Regular cardiac myocyte (primary cell): ENCODE measurements around the gene GPHA2. TPM values are rescaled to one million over a fixed set of nuclear protein-coding genes. Genes with fewer than 3 reads are reported as not detected.

ENCODE experiments used
- total RNA-seq: library from RNA; depleted of rRNA; stranded (reverse); fragments of >200 nt; gene quantifications from 2 replicates; pipeline ENCODE4 v1.2.3, GENCODE V29; 2014

GPHA2 gene, protein sequence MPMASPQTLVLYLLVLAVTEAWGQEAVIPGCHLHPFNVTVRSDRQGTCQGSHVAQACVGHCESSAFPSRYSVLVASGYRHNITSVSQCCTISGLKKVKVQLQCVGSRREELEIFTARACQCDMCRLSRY
- total RNA-seq = not detected in 2 replicates

DNA sequence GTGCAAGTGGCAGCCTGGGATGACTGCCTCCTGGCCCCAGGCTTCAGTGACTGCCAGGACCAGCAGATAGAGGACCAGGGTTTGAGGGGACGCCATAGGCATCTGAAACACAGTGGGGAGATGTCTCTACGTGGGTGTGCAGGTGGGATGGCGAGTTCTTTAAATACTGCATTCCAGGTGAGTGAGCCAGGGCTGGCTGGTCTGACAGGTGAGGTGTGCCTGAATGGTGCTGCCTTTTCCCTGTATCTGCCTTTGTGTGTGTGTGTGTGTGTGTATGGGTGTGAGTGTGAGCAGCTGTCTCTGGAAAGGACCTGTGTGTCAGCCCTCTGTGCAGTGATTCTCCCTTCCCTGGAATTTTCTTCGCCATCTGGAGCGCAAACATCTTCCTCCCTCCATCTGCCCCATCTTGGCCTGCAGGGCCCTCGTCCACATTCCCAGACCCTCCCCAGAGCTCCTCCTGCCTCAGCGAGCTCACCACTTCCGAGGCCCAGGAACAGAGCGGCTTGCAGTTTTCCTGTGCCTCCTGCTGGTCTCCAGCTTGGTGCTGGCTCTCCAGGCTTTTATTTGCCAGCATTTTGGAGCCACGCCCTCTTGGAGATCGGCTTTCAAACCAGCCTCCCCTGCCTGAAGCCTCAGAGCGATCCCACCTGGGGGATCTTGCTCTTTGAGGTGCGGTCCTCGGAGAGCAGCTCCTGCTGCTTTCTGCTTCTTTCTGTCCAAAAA lies at the start of gene GPHA2:
GPHA2 (minus strand) TSS at position 535 of the 723 bp plus-strand sequence; CDS start at position 102, 433 bp downstream.

DNA sequence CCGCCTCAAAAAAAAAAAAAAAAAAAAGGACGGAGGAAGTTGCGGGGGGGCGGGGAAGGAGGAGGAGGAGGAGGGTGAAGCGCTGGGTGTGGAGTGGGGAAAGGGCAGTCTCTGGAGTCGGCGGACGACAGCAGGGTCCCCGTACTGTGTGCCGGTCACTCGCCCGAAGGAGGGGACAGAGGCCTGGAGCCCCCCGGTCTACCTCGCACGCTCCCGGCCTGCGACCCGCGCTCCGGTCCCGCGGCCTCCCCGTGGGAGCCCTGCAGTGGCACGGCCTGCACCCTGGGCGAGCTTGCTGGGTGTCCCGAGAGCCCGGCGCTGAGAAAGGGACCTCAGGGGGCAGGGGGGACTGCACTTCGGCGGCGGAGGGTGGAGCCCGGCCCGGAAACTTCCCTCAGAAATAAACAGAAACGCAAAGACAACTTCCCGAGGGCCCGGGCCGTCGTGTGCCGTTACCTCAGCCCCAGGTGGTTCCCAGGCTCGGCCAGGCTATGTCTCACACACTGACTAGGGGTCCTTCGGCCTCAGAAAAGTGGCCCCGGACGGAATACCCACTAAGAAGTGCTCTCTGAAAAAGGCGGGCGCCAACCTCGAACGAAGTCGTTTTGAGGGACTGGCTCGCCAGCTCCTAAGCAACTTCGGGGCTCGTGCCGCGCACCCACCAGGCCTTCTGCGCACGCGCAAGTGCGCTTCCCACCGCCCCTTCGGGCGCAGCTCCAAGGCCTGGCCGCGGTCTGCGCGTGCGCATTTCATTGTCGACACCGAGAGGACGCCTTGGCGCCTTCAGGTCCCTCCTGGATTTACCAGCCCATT lies 35.9 kb upstream of the GPHA2 start, which contains the start of gene MAJIN:
MAJIN (minus strand) TSS at position 688 of the 813 bp plus-strand sequence. CDS start 12,703 bp downstream, outside the sequence.

GRCh38 chr11:64923944-64924909 lies 11.5 kb downstream of the GPHA2 start, which contains the start of gene PPP2R5B:
TSS of gene PPP2R5B (plus strand) at chr11:64924689. CDS start at chr11:64925735, 1,046 bp downstream.

DNA sequence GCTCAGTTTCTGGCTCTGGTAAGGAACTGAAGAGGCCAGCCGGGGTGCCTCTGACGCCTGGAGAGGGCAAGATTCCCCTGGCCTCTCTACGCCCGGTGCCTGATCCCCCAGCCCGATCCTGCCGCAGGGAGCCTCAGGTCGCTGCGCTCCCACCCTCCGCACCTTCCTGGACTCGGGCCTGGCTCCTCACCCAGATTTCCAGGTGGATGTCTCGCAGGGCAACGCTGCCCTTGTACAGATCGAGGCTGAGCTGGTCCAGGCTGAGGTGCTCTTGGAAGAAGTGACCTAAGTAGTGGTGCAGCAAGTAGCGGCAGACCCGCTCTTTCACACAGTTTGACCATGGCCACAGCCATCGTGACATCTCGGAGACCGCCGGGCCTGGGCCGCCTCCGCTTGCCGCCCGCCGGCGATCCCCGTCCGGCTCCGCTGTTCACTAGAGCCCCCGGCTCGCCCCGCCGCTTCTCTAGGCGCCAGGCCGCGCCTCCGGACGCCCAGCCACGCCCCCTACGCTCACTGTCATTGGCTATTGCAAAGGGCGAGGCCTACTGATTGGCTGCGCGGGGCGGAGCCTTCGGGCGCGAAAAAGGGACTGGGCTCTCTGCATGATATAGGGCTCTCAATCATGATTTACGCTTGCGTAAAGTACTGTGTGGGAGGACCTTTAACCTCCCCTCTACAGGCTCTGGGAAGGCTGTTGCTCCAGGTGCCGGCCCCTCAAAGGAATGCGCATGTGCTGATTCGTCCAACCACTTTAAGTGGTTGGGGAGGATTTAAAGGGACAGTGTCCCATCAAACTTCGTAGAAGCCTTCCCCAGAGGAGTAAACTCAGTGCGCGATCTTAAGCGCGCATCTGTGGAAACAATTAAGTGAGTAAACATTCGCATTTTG lies 18.7 kb downstream of the GPHA2 start, which contains the start of gene ATG2A:
ATG2A (minus strand) TSS at position 435 of the 888 bp plus-strand sequence; CDS start at position 361, 74 bp downstream.

Other genes with a start within 250 kb of the GPHA2 start
- 7.5 and 23.1 TPM in 2 replicates for gene NRXN2, start 212.7 kb downstream of the GPHA2 start, total RNA-seq
- gene RASGRP2, start 191.8 kb downstream of the GPHA2 start, total RNA-seq = 2.0 TPM in 1 of 2 replicates, not detected in the other
- gene PYGM, start 175.9 kb downstream of the GPHA2 start, total RNA-seq = 1.7 and 6.8 TPM in 2 replicates
- gene SF1, start 157.4 kb downstream of the GPHA2 start, total RNA-seq = 56.4 and 65.0 TPM in 2 replicates
- gene MAP4K2, start 132.7 kb downstream of the GPHA2 start, total RNA-seq = 6.2 and 11.1 TPM in 2 replicates
- gene MEN1, start 125.3 kb downstream of the GPHA2 start, total RNA-seq = 9.9 and 14.6 TPM in 2 replicates
- gene CDC42BPG, start 91.2 kb downstream of the GPHA2 start, total RNA-seq = 0.19 and 1.1 TPM in 2 replicates
- gene EHD1, start 57.3 kb downstream of the GPHA2 start, total RNA-seq = 75.0 and 126 TPM in 2 replicates
- 10.9 and 19.7 TPM in 2 replicates for gene ATG2A, start 18.7 kb downstream of the GPHA2 start, total RNA-seq
- 12.7 and 30.4 TPM in 2 replicates for gene PPP2R5B, start 11.2 kb downstream of the GPHA2 start, total RNA-seq
- not detected in 2 replicates for gene MAJIN, start 36.2 kb upstream of the GPHA2 start, total RNA-seq
- gene BATF2, start 61.1 kb upstream of the GPHA2 start, total RNA-seq = 0.28 and 0.77 TPM in 2 replicates
- 58.5 and 94.1 TPM in 2 replicates for gene ARL2, start 78.3 kb upstream of the GPHA2 start, total RNA-seq
- 7.9 and 8.4 TPM in 2 replicates for gene SNX15, start 91.5 kb upstream of the GPHA2 start, total RNA-seq
- gene SAC3D1, start 105.3 kb upstream of the GPHA2 start, total RNA-seq = 8.2 and 18.6 TPM in 2 replicates
- 16.9 and 21.4 TPM in 2 replicates for gene NAALADL1, start 122.7 kb upstream of the GPHA2 start, total RNA-seq
- gene CDCA5, start 148.1 kb upstream of the GPHA2 start, total RNA-seq = 1.1 and 13.4 TPM in 2 replicates
- gene ZFPL1, start 148.3 kb upstream of the GPHA2 start, total RNA-seq = 23.4 and 36.8 TPM in 2 replicates
- 120 and 121 TPM in 2 replicates for gene VPS51, start 160.3 kb upstream of the GPHA2 start, total RNA-seq
- 8.6 and 14.7 TPM in 2 replicates for gene TM7SF2, start 176.0 kb upstream of the GPHA2 start, total RNA-seq
- 8.2 and 14.8 TPM in 2 replicates for gene ZNHIT2, start 181.8 kb upstream of the GPHA2 start, total RNA-seq
- gene FAU, start 186.2 kb upstream of the GPHA2 start, total RNA-seq = 204 and 252 TPM in 2 replicates
- gene MRPL49, start 186.4 kb upstream of the GPHA2 start, total RNA-seq = 52.9 and 54.7 TPM in 2 replicates
- gene SYVN1, start 198.6 kb upstream of the GPHA2 start, total RNA-seq = 12.4 and 15.1 TPM in 2 replicates
- not detected in 2 replicates for gene SPDYC, start 234.3 kb upstream of the GPHA2 start, total RNA-seq
- gene CAPN1, start 246.0 kb upstream of the GPHA2 start, total RNA-seq = 61.7 and 142 TPM in 2 replicates